RCC 7860 (cell line): ENCODE data around the gene COPG2.
"Not testable (repeated sequence)": the region's sequence is repeated elsewhere in the genome, so short reads cannot be mapped to it uniquely, and the experiment has no call there.

Experiments
- DNase-seq: peaks from one replicate; pipeline ENCODE4 v3.0.0-alpha.2; 2015; ENCODE audit warnings: low spot score
- FAIRE-seq: peaks from 2 replicates; lab custom pipeline; 2012; peaks lifted over from hg19 to GRCh38; lab: Jason Lieb, UNC

COPG2 gene

DNA sequence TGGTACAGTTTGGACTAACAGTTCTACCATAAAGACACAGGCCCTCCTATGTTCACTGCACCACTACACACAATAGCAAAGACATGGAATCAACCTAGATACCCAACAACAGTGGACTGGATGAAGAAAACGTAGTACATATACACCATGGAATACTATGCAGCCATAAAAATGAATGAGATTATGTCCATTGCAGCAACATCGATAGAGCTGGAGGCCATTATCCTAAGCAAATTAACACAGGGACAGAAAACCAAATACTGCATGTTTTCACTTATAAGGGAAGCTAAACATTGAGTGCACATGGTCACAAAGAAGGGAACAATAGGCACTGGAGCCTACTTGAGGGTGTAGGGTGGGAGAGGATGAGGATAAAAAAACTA lies 101.7 kb downstream of the COPG2 start:
- FAIRE-seq (no peak), DNase-seq (no peak)

GRCh38 chr7:130566168-130566897 lies 102.2 kb downstream of the COPG2 start:
- FAIRE-seq, result no peak
- DNase-seq, result no peak

- FAIRE-seq (no peak), DNase-seq (peak; percentile 31)
These were observed 107.6 kb downstream of the COPG2 start for GRCh38 chr7:130560972-130561371.

GRCh38 chr7:130559184-130559583 lies 109.4 kb downstream of the COPG2 start:
- FAIRE-seq, result no peak
- no peak for DNase-seq

DNA sequence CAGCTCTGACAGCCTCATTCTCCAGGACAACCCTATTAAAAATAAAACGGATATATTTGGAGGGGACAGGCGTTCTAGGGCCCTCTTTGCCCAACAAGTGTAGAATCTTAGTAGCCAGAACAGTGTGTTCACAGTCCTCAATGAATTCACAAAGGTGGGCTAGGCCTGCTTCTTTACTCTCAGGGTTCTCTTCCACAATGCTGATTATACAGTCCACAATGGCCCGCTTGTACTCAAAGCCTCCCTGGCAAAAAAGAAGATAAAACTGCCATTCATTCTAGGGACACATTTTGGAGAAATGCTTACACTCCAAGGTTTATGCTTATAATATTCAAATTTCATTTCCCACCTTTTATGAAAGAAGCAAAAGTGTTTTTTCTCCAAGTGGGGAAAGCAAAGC lies 114.1 kb downstream of the COPG2 start:
- FAIRE-seq, result no peak
- DNase-seq, result no peak

- DNase-seq (no peak), FAIRE-seq (no peak)
These were observed 115.0 kb downstream of the COPG2 start for GRCh38 chr7:130553398-130554029.

DNA sequence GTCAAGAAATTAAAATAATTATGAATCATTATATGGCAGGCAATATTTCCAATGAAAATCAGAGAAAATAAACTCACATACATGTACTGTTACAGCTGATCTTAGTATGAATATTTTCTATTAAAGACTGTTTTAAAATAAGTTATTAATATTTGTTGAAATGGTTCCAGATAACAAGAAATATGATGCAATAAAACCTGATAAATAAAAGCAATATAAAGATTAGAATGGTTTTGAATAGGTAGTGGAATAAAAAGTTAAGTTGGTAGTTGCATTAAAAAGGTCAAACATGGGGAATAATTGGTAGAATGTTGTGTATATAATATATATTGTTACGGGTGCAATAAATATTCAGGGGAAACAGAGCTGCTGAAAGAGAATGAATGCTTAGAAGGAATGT lies 124.2 kb downstream of the COPG2 start:
- no peak for FAIRE-seq
- no peak for DNase-seq

GRCh38 chr7:130543487-130544010 lies 125.0 kb downstream of the COPG2 start:
- FAIRE-seq (no peak), DNase-seq (no peak)

GRCh38 chr7:130542297-130542696 lies 126.3 kb downstream of the COPG2 start:
- not testable (repeated sequence) for FAIRE-seq, DNase-seq

DNA sequence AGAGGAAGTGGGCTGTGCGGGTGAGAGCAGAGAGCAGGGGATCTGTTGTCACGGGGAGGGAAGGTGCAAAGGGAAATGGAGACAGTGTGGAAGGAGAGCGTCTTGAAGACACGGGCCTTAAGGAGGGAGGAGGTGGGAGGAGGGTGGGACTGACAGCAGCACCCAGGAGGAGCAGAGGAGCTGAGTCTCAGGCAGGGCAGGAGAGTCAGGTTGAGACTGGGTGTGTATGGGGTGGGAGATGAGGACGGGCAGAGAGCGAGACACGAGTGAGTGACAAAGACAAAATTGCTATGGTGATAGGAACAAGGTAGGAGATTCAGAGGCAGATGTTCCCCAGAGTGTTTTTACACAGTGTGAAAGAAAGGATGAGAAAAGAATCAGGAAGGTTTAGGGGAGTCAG lies 127.3 kb downstream of the COPG2 start:
- not testable (repeated sequence) for FAIRE-seq, DNase-seq

- not testable (repeated sequence) for DNase-seq, FAIRE-seq
These were observed 130.7 kb downstream of the COPG2 start for GRCh38 chr7:130537894-130538293.

- no peak for FAIRE-seq
- no peak for DNase-seq
These were observed 139.1 kb downstream of the COPG2 start for GRCh38 chr7:130529417-130529816.

- not testable (repeated sequence) for DNase-seq, FAIRE-seq
These were observed 140.7 kb downstream of the COPG2 start for GRCh38 chr7:130527752-130528355.

DNA sequence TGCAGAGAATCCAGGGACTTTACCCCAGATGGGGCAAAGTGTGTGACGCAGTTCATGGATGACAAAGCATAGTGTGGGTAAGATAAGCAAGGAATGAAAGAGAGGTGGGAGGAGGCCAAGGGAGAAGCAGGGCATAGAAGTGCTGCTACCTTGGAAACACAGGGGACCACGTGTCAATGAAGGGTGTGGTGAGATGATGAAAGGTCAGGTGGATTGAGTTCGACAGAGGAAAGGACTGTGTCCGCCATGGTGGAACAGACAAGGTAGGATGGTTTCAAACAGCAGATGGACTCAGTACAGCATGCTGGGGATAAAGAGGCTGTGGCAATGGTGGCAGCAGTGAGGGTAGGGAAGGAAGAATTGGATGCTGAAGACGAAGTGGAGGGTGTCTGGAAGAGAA lies 143.9 kb downstream of the COPG2 start:
- no peak for FAIRE-seq
- DNase-seq, result no peak

DNA sequence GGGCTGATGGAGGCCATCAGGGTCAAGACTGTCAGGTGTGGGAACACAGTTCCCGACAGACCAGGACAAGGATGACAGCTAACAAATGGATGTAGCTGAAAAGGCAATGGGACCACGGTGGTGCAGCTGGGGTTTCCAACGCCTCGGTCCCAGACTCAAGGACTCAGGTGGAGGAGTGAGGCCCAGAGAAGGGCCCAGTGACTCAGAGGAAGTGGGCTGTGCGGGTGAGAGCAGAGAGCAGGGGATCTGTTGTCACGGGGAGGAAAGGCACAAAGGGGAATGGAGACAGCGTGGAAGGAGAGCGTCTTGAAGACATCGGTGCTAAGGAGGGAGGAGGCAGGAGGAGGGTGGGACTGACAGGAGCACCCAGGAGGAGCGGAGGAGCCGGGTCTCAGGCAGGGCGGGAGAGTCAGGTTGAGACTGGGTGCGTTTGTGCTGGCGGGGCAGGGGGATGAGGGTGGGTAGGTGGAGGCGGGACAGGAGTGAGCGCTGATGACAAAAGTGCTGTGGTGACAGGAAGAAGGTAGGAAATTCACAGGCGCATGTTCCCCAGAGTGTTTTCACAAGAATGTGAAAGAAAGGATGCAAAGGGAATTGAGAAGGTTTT lies 144.9 kb downstream of the COPG2 start:
- not testable (repeated sequence) for FAIRE-seq

DNA sequence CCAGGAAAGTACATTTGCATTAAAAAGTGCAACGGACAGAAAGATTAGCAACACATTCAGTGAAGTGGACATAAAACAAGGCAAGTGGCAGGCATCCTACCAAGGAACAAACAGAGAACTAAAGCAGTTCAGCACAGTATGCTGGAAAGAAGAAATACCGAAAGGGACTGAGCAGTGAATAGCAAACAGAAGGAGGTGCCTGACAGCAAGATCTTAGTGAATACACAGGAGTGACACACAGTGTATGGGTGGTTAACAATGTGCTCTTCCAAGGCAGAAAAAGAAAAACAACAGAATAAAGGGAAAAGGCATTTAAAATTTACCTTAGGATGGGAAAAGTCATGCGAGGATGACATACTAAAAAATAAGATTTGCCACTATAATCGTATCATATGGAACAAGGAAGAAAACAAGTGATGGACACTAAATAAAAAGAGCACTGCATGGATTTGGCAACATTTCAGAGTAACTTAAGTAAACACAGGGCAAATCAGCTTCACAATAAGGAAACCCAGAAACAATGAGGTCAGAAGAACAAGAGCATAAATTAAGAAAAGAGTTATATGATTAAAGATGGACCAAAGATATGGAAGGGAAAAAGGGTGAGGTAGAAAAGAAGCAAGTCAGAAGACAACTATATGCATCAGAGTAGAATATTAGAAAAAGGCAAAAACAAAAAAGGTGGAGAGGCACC lies 147.1 kb downstream of the COPG2 start:
- DNase-seq (no peak), FAIRE-seq (no peak)

More for the DNA sequence above, 144.9 kb downstream of the COPG2 start:
- not testable (repeated sequence) for DNase-seq

- FAIRE-seq, result no peak
These were observed 153.1 kb downstream of the COPG2 start for GRCh38 chr7:130515315-130516040.

DNA sequence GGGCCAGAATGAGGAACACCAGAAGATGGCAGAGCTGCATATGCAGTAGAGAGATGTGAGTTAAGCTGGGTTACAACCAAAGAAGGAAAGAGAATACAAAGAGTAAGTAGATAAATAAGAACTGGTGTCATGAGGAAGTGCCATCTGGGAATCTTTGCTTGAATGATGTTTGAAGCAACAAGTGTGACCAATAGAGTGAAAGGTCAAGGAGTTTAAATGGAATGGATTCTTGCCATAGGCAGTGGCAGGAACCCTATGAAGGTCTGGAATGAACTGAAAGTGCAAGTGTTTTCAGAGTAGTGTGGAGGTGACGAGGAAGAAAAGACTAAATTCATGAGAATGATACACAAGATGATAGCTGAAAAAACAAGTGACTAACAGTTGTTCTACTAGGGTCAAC lies 155.1 kb downstream of the COPG2 start:
- no peak for DNase-seq
- no peak for FAIRE-seq

More at GRCh38 chr7:130515315-130516040, 153.1 kb downstream of the COPG2 start:
- peak; percentile 63 for DNase-seq

- peak; percentile 92 for FAIRE-seq
- peak; percentile 35 for DNase-seq
These were observed 156.5 kb downstream of the COPG2 start for GRCh38 chr7:130512038-130512437.

- DNase-seq (no peak), FAIRE-seq (no peak)
These were observed 162.2 kb downstream of the COPG2 start for GRCh38 chr7:130506358-130506757.
